HG03175 (cell line): ENCODE measurements around the gene NPHP4.

Experiments
- ATAC-seq: cut with Tn5 transposase; IDR thresholded peaks from one replicate; pipeline ENCODE4 v1.9.1; 2021; ENCODE audit warnings: mild to moderate bottlenecking, moderate library complexity; ENCODE audit not compliant: unreplicated experiment

The NPHP4 gene

DNA sequence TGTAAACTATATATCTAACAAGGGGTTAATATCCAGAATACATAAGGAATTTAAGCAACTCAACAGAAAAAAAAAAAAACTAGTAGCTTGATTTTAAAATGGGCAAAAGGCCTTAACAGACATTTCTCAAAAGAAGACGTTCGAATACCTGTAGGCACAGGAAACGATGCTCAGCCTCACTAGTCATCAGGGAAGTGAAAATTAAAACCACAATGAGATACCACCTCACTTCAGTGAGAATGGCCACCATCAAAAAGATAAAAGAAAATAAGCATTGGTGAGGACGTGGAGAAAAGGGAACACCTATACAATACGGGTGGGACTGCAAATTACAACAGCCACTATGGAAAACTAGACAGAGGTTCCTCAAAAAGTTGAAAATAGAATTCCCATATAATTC lies 37.3 kb downstream of the NPHP4 start:
- no peak for ATAC-seq

DNA sequence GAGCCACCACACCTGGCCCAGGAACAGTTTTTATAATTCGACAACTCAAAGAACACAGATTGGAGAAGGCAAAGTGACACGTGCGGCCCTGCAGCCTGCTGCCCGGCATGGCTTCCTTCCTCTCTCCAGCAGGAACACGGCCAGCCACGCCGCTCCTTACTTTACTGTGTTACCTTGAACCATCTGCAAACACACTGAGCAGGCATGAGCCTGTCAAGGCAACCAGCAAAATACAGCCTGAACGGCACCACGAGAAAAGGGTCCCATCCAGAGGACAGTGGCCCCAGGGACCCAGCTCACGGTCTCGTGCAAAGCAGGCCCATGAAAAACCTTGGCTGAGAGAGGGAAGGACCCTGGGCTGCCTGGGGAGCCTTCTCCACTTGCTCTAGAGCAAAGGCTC lies 38.8 kb downstream of the NPHP4 start:
- no peak for ATAC-seq

DNA sequence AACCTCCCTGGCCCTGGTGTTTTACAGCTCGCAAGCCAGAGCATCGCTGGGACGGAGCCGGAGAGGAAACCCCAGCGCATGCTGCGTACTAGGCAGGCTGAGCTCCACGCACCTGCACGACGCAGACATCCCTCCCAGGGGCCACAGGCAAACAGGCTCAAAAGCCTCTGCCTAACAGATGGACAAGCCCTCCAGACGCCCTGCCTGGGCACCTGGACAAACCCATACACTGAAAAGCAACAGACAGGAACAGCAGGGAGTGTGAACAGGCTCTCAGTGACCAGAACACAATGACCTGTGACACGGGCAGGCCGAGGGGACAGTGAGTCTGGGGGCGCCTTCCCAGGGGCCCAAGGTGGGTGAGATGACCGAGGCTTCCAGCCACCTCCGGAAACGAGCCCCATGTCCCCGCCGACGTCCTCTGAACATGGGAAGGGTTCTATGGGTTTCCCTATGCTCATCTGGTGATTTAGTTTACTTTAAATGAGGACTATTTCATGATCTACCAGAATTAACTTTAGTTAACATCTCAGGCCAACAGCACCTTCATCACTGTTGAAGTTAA lies 40.3 kb downstream of the NPHP4 start:
- ATAC-seq: no peak

DNA sequence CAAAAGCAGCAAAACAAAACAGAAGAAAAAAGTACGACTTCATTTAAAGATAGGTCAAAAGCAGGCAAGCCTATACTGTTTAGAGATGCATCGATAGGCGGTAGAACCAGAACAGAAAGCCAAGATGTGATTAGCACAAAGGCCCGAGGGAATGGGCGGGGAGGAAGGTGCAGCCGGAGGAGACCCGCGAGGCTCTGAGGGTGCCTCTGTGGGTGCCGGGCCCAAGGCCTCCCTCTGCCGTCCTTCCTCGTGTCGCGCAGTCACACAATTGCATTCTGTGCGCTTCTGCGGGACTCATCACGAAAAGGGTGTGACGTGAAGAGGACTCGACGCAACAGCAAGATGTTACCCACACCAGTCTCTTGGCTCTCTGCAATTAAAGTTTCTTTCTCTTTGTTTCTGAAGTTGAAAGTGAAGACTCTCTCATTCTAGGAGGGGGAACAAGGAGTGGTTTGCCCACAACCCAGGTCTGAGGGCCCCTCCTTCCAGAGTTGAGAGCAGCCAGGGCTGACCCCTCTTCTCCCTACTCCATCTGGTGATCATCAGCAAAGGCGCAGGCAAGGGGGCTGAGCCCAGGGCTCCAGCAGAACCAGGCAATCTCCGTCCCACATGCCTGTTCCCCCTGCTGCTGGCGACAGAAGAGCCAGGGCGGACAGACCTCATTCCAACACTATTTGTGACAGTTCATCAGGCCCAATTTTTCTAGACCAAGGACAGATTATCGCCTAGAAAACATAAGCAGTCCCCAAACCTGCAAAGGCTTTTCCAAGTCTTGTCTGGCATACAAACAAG lies 41.0 kb downstream of the NPHP4 start:
- ATAC-seq: no peak

DNA sequence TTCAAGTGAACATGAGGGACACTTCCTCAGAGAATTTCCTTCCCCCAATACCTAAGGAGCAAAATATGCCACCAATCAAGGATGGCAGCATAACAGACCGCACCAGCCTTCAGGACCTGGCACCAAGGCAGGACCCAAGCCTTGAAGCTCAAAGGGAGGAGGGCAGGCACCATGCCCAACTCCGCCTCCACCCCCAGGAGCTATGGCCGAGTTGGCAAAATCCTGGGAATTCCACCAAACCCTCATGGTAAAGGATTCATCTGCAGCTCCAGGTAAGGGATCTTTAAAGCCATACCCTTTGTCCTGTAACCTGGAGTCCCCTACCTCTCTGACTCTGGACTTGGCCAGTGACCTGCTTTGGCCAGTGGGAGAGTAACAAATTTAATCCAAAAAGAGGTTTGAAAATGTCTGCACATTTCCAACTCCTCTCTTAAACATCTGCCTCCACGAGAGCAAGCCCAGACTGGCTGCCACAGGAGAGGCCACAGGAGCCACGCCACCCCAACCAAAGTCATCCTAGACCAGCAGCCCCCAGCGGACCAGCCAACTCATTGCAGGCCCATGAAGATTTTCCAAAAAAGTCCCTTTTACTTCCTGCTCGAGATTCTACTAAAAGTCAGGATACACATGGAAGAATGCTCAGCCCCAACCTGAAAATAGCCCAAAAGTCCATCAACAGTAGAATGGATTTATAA lies 41.9 kb downstream of the NPHP4 start:
- ATAC-seq: no peak

DNA sequence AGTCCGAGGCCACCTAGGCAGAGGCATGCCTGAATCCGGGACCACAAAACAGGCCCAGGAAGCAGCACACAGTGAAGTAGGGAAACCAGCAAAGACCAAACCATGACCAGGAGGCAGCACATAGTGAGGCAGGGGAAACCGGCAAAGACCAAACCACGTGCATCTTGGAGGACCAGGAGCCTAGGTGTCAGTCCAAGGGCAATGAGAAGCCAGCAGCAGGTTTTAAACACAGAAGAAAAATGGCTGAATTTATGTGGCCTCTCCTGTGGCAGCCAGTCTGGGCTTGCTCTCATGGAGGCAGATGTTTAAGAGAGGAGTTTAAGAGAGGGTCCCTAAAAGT lies 42.5 kb downstream of the NPHP4 start:
- ATAC-seq: no peak

DNA sequence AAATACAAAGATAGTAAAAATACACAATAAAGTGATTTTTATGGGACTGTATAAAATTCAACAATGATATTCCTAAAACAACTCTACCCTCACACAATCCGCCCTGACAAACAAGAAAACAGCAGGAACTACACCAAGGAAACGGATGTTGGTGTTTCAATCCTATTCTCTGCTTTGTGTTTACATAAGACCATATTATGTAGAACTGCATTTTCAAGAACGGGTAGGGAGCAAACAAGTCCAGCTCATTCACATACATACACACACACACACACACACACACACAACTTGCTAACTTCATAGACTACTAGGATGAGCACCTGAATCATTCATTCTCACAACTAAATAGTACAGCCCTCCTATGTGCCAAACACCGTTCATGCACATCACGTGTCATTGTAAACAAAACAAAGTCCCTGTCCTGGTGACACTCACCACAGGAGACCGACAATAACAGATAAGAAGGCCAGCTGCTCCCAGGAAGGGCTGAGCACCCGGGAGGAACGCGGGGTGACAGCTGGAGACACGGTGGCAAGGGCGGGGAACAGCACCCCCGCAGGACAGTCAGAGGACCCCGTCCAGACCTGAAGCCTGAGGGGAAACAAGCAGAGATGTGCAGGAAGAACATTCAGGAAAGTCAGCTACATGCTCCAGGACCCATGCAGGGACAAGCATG lies 43.0 kb downstream of the NPHP4 start:
- no peak for ATAC-seq

DNA sequence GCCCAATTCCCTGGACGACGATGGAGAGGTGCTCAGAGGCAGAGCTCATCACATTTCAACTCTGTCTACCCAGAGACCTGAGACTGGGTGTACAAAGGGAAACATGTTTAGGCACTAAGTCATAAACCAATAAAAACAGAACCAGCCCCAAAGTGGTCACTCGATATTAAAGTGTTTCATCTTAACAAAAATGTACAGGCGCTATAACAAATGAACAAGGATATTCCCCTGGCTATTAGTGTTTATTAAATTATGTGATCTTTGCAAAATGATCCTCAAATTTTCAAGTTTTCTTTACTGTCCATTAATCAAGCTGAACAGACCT lies 43.6 kb downstream of the NPHP4 start:
- no peak for ATAC-seq

DNA sequence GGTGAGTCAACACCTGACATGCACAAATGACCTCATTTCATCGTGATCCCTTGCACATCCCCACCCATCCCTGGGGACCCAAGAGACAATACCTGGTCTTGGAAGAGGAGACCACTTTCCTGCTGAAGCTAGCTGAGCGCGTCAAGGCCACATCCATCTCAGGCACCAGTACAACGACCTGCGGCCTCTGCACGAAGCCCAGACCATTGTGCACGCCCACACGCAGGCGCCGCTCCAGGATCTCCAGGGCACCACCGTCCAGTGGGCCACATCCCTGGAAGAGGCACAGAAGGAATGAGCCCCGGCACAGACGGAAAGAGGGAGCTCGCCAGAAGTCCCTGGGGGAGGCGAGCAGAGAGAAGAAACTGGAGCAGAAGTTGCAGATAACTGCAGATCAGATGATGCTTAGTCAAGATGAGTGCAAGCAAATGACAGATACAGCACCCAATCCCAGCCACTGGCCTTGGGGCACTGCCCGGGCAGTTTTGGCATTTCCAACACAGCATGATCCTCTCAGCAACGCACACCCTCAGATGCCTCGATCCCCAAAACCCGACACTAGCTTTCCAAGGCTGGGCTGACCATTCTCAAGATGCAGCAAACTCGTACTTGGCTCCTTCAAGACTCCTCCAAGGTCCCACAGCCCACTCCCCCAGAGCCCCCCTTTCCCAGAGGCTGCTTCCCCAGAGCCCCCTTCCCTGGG lies 44.1 kb downstream of the NPHP4 start:
- no peak for ATAC-seq

DNA sequence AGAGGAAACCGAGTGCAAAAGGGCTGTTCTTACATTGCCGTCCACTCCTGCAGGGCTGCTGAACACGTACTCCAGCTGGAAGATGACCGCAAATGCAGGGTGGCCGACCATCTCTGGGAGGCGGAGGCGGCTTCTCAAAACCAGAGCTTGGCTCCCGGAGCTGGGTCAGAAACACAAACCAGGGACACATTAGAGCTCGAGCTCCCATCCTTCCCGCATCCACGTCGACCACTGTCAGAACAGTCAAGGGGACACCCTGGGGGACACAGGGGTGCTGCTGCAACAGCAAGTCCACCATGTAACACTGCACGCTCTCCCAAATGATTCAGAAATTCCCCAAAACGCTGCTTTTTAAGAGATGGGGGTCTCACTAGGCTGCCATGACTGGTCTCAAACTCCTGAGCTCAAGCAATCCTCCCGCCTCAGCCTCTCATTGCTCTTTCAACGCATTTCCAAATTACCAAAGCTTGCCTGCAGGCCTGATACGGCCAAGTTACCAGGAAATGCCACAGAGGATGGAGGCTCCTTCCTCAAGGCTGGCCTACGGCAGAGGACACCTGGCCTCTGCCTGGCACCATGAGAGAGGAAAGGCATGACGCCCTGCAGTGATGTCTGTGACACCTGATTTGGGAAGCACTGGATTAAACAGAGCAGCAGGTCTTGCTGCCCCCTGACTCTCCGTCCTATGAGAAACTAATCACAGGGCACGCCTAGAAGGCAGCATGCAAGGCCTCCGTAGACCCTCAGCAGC lies 45.0 kb downstream of the NPHP4 start:
- no peak for ATAC-seq

DNA sequence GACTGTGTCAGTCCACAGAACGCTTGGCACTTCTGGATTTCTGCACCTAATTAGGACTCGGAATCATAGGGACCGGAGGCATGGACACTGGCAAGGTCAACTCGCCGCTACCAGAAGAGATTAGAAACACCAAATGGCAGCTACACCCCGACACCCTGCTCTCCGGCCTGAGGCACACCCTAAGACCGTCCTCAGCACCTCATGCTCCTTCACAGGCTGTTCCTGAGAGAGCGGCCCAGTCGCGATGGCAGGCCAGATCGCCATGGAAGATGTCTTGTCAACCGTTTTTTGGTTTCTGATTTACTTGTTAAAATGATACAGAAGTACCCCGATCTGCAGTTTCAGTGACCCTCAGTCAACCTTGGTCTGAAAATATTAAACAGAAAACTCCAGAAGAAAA lies 46.8 kb downstream of the NPHP4 start:
- ATAC-seq: no peak

DNA sequence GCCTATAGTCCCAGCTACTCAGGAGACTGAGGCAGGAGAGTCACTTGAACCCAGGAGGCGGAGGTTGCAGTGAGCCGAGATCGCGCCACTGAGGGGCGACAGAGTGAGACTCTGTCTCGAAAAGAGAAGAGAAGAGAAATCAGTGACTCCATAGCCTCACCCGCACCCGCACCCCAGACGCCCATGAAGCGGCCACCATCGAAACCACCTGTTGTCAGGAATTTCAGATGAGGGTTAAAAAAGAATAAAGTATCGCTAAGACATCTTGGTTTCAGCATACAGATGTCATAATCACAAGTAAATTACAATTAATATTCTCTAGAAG lies 47.4 kb downstream of the NPHP4 start:
- ATAC-seq: no peak

DNA sequence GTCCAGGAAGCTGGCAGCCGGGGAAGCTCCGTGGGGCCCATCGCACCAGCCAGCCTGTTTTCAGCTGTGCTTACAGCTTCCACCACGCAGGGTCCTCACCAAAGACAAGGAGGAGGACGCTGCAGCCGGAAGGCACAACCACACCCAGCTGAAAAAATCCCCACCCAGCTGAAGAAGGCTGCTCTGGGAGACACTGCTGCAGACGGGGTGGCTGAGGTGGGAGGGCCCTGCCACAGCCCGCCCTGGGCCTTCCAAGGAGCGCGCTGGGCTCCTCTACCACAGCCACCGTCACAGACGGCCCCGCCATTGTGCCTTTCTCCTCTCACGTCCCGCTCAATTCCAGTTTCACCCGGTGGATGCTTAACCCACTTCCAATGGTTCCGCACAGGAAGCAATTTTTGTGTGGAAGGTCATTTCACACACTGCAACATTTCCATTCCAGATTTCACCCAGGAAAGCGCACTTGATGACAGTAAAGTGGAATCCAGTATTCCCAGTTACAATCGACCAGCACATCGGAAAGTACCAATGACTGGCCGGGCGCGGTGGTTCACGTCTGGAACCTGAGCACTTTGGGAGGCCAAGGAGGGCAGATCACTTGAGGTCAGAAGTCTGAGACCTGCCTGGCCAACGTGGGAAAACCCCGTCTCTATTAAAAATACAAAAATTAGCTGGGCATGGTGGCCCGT lies 47.9 kb downstream of the NPHP4 start:
- ATAC-seq: no peak

DNA sequence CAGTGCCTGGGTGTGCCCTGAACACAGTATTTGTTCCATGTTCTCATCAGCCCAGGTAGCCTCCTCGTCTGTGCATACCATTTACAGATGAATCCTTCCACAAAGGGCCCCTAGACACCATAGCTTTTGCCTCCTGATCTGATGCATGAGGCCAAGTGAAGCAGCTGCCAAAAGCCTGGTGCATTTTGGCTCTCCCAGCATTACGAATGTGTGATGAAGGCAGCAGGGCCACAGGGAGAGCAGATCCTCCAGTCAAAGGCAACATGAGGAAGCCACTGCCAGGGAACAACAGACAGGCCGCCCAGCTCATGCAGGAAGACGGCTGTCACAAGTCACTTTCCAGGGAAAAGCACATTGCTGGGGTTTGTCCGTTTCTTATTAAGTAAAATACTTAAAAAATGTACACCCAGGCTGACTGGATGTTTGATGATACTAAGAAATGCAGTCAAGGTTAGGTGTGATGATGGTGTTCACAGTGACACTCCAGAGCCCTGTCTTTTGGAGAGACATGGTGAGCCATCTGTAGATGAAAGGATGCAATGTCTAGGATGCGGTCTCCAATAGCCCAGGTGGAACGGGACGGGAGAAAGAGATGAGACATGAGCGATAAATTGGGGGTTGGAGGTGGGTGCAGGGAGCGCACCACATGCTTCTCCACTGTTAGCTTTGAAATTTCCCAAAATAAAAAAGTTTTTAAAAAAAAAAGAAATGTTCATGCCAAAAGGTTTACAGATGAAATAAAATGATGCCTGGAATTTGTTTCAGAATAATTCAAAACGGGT lies 48.7 kb downstream of the NPHP4 start:
- ATAC-seq: no peak

DNA sequence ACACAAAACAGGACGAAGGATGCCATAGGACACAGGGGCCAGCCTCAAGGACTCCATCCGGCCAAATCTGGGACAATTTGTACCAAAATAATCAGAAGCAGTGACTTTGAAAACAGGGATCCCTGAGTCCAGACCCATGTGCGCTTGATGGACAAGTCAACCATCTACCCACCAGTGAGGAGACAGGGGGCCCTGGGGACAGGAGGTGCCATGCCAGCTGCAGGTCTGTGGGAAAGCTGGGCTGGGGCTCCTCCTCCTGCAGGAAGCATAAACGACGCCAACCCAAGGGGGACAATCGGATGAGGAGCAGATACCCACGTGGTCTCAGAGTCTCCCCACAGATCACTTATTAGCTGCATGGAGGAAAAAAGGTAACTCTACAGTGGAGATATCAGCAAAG lies 50.6 kb downstream of the NPHP4 start:
- no peak for ATAC-seq

DNA sequence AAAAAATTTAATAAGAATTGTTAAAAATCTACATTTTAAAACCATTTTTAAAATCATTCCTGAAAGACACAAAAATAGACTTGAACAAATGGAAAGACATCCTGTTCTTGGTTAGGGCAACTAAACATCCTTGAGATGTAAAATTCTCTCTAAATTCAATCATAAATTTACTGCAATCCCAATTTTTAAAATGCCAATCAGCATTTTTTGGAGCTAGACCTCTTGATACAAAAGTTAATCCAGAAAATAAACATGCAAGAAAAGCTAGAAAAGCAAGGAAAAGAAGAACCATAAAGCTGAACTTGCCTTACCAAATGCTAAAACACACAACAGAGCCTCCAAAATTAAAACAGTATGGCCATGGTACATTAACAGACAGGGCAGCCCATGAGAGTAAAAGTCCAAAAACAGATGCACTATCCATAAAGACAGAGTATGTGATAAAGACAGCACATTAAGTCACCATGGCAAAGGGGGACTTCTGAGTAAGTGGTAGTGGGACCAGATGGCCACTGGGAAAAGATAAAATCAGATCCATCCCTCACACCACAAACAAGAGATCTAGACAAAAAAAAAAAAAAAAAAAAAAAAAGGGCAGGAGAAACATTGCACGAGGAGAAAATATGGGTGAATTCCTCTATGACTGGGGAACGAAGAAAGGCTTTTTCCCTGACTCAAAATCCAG lies 51.4 kb downstream of the NPHP4 start:
- ATAC-seq: no peak

DNA sequence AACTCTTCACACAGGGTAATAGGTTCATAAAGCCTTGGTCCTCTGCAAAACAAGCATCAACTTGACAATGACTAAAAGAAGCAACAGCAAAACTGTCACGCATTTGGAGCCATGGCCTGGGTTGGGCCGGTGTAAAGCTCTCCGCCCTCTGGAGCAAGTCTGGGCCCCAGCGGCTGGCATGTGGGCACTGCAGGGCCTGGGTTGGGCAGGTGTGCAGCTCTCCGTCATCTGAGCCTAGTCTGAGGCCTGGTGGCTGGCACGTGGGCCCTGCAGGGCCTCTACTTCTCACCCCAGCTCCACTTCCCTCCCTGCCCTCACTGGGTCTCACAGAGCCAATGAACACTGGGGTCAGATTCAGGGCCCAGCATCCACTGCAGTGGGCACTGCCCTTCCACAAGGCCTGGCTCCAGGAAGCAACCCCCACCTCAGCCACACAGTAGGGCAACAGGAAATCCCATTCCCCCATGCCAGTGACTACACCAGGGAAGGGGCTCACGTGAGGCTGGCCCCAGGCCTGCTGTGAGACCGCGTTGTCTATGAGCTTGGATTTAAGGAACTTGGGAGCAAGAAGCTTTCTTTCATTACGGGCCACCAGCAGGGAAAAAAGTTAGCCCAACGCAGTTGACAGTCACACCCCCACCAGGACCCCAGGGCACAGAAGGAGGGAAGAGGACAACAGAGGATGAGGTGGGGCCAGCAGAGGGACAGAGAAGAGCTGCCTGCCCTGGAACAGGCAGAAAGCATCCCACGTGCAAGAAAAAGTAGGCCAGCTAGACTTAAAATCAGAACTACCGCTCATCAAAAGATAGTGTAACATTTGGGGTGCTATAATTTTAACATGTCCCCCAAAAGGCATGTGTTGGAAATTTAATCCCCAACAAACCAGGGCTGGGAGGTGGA lies 52.7 kb downstream of the NPHP4 start:
- ATAC-seq: no peak

DNA sequence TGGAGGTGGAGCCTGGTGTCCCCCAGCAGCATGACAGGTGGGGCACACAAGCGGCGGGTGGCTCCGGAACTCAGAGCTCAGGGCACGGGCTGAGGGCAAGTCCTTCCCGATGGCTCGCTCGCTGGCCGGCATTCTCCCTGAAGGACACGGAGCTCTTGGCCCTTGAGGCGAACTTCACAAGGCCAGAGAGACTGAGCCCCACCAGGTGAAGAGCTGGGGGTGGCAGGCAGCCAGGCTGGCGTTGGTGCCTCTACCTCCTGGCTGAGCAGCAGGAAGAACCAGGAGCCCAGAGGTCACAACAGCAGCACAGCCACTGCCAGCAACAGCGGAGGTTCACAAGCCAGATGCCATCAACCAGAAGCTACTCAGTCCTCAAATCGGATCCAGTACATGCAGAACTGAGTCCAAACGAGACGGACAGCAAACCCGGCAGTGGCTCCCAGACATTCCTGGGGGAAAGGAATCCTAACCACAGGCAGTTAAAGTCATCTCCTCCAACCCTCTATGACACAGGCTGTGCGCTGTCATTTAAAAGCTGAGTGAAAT lies 54.1 kb downstream of the NPHP4 start:
- no peak for ATAC-seq
